ENCODE data around the gene TRANK1.

DNA sequence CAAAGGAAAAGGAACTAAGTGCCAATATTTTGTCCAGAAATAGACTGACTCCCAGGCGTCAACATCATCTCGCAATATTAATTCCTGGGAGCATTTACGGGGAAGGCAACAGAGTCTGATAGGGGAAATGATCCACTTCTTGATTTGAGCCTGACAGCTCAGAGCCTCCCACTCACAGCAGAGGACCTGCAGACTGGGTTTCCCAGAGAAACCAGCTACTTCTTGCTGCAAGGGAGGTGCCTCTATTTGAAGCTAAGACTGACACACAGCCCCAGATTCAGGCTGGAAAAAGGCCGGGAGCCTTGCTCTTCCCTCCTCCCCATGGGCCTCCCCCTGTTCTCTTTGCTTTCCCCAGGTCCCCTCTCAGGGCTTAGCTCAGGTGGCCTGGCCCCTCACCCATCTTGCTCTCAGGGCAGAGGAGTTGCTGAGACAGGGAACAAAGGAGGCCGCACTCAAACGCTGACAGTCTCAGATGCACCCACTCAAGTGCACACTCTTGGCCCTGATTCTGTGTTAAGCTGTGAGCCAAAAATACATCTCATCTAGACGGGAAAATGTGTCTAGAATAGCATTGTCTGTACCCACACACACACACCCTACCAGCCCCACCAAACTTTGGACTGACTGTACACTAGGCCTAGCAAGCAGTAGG, 130.7 kb downstream of the TRANK1 start:
- TF ChIP-seq, protein P1, sequence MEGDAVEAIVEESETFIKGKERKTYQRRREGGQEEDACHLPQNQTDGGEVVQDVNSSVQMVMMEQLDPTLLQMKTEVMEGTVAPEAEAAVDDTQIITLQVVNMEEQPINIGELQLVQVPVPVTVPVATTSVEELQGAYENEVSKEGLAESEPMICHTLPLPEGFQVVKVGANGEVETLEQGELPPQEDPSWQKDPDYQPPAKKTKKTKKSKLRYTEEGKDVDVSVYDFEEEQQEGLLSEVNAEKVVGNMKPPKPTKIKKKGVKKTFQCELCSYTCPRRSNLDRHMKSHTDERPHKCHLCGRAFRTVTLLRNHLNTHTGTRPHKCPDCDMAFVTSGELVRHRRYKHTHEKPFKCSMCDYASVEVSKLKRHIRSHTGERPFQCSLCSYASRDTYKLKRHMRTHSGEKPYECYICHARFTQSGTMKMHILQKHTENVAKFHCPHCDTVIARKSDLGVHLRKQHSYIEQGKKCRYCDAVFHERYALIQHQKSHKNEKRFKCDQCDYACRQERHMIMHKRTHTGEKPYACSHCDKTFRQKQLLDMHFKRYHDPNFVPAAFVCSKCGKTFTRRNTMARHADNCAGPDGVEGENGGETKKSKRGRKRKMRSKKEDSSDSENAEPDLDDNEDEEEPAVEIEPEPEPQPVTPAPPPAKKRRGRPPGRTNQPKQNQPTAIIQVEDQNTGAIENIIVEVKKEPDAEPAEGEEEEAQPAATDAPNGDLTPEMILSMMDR (IDR thresholded peaks at IDR 0.05) = no peak
- no peak for TF ChIP-seq POLR2A (IDR thresholded peaks at IDR 0.05)
